ENCODE results near the gene COBLL1. TPM values are rescaled to one million over a fixed set of nuclear protein-coding genes. Genes with fewer than 3 reads are reported as not detected.
A peak's percentile ranks its signal among the peaks of the same experiment; 100 is the strongest.

COBLL1 gene
- total RNA-seq, 1 donor from 2014 or later: 1.0 TPM

- Histone ChIP-seq H3F3A (ENCODE audit: low read depth) (peaks cover 10% of the 10 kb centered on the region), H3K9ac (no peak overlapping the region), H3K4me3 (no peak overlapping the region), H3K27me3 (peaks cover 40% of the 10 kb centered on the region), H4K20me1 (ENCODE audit: low read depth) (no peaks in the 10 kb centered on the region), H3K4me1 (peaks cover 6% of the 10 kb centered on the region), H3K9me3 (ENCODE audit: low read depth) (no peaks in the 10 kb centered on the region), H3K27ac (no peak overlapping the region), H3K79me2 (ENCODE audit: low read depth) (no peaks in the 10 kb centered on the region), H3K36me3 (no peaks in the 10 kb centered on the region), H2AFZ (replicated peaks) (no peak overlapping the region), H3K4me2 (peak overlapping the region; percentile 99)
- Mint-ChIP-seq H3K9me3 (no peaks in the 10 kb centered on the region), H3K27me3 (ENCODE audit: insufficient read depth, low read depth) (peaks cover 9% of the 10 kb centered on the region), H3K27ac (no peak overlapping the region), H3K36me3 (no peaks in the 10 kb centered on the region), H3K4me3 (no peak overlapping the region), H3K4me1 (peaks cover 12% of the 10 kb centered on the region)
- DNase-seq (ENCODE audit: low spot score): no peak
- TF ChIP-seq CTCF (IDR thresholded peaks at IDR 0.05): no peak
- no peak for TF ChIP-seq EZH2phosphoT487 (IDR thresholded peaks at IDR 0.05)
- TF ChIP-seq EZH2 (IDR thresholded peaks at IDR 0.05): no peak
Measured at GRCh38 chr2:164842624-164842966, 972 bp upstream of the COBLL1 start.

- Histone ChIP-seq H3K27me3 (peaks cover 40% of the 10 kb centered on the region), H4K20me1 (ENCODE audit: low read depth) (no peaks in the 10 kb centered on the region), H2AFZ (replicated peaks) (peak overlapping the region; percentile 98), H3K4me2 (peak overlapping the region; percentile 99), H3K36me3 (no peaks in the 10 kb centered on the region), H3K9me3 (ENCODE audit: low read depth) (no peaks in the 10 kb centered on the region), H3K79me2 (ENCODE audit: low read depth) (no peaks in the 10 kb centered on the region), H3K27ac (peak overlapping the region; percentile 35), H3F3A (ENCODE audit: low read depth) (peaks cover 10% of the 10 kb centered on the region), H3K4me3 (peak overlapping the region; percentile 91), H3K9ac (no peak overlapping the region), H3K4me1 (peaks cover 6% of the 10 kb centered on the region)
- H3K36me3 Mint-ChIP-seq: no peaks in the 10 kb centered on the region
- H3K27ac Mint-ChIP-seq: no peak overlapping the region
- peak overlapping the region; percentile 90 for H3K4me3 Mint-ChIP-seq
- peaks cover 12% of the 10 kb centered on the region for H3K4me1 Mint-ChIP-seq
- DNase-seq (ENCODE audit: low spot score): peak; percentile 94
- TF ChIP-seq EZH2 (IDR thresholded peaks at IDR 0.05) (no peak), EZH2phosphoT487 (IDR thresholded peaks at IDR 0.05) (no peak), CTCF (IDR thresholded peaks at IDR 0.05) (peak; percentile 35)
- peaks cover 9% of the 10 kb centered on the region for H3K27me3 Mint-ChIP-seq (ENCODE audit: insufficient read depth, low read depth)
- no peaks in the 10 kb centered on the region for H3K9me3 Mint-ChIP-seq
Measured at GRCh38 chr2:164840930-164841718, 499 bp downstream of the COBLL1 start.

GRCh38 chr2:164840458-164840929, 1.1 kb downstream of the COBLL1 start:
- peaks cover 9% of the 10 kb centered on the region for H3K27me3 Mint-ChIP-seq (ENCODE audit: insufficient read depth, low read depth)
- no peaks in the 10 kb centered on the region for H3K36me3 Mint-ChIP-seq
- Histone ChIP-seq H3K36me3 (no peaks in the 10 kb centered on the region), H3K27me3 (peaks cover 40% of the 10 kb centered on the region), H3F3A (ENCODE audit: low read depth) (peaks cover 10% of the 10 kb centered on the region), H3K27ac (no peak overlapping the region), H4K20me1 (ENCODE audit: low read depth) (no peaks in the 10 kb centered on the region), H2AFZ (replicated peaks) (peak overlapping the region; percentile 98), H3K4me2 (peak overlapping the region; percentile 99), H3K4me1 (peaks cover 6% of the 10 kb centered on the region), H3K9ac (no peak overlapping the region), H3K9me3 (ENCODE audit: low read depth) (no peaks in the 10 kb centered on the region), H3K79me2 (ENCODE audit: low read depth) (no peaks in the 10 kb centered on the region), H3K4me3 (peak overlapping the region; percentile 91)
- H3K9me3 Mint-ChIP-seq: no peaks in the 10 kb centered on the region
- peak overlapping the region; percentile 90 for H3K4me3 Mint-ChIP-seq
- peak overlapping the region; percentile 42 for H3K27ac Mint-ChIP-seq
- peak; percentile 24 for DNase-seq (ENCODE audit: low spot score)
- peaks cover 12% of the 10 kb centered on the region for H3K4me1 Mint-ChIP-seq
- peak; percentile 17 for TF ChIP-seq EZH2phosphoT487 (IDR thresholded peaks at IDR 0.05)
- TF ChIP-seq EZH2 (IDR thresholded peaks at IDR 0.05): no peak

GRCh38 chr2:164839914-164840457, 1.6 kb downstream of the COBLL1 start:
- Histone ChIP-seq H3K27ac (no peak overlapping the region), H3K27me3 (peaks cover 40% of the 10 kb centered on the region), H4K20me1 (ENCODE audit: low read depth) (no peaks in the 10 kb centered on the region), H3K9ac (no peak overlapping the region), H3K36me3 (no peaks in the 10 kb centered on the region), H3K4me2 (peak overlapping the region; percentile 99), H3K4me3 (peak overlapping the region; percentile 91), H3F3A (ENCODE audit: low read depth) (peaks cover 10% of the 10 kb centered on the region), H3K79me2 (ENCODE audit: low read depth) (no peaks in the 10 kb centered on the region), H3K4me1 (peaks cover 6% of the 10 kb centered on the region), H3K9me3 (ENCODE audit: low read depth) (no peaks in the 10 kb centered on the region), H2AFZ (replicated peaks) (no peak overlapping the region)
- peak overlapping the region; percentile 42 for H3K27ac Mint-ChIP-seq
- DNase-seq (ENCODE audit: low spot score): no peak
- H3K4me3 Mint-ChIP-seq: peak overlapping the region; percentile 90
- no peaks in the 10 kb centered on the region for H3K36me3 Mint-ChIP-seq
- H3K9me3 Mint-ChIP-seq: no peaks in the 10 kb centered on the region
- peaks cover 12% of the 10 kb centered on the region for H3K4me1 Mint-ChIP-seq
- H3K27me3 Mint-ChIP-seq (ENCODE audit: insufficient read depth, low read depth): peaks cover 9% of the 10 kb centered on the region
- TF ChIP-seq EZH2 (IDR thresholded peaks at IDR 0.05) (no peak), CTCF (IDR thresholded peaks at IDR 0.05) (no peak), EZH2phosphoT487 (IDR thresholded peaks at IDR 0.05) (no peak)

All from neural progenitor cell (in vitro differentiated cells).